ENCODE data around the gene CBX4.

GRCh38 chr17:79851461-79851817 is 12.2 kb upstream of the CBX4 start:
- TF ChIP-seq SIN3A (IDR thresholded peaks at IDR 0.05; ENCODE audit: borderline replicate concordance, insufficient read depth, low read length): no peak
- no peak for TF ChIP-seq POLR2AphosphoS5 (IDR thresholded peaks at IDR 0.05; ENCODE audit: low read depth, low read length)
- TF ChIP-seq TAF1 (IDR thresholded peaks at IDR 0.05; ENCODE audit: borderline replicate concordance, insufficient read depth, low read length): no peak
